Measurements from ENCODE around the gene SSX4. TPM values are rescaled to one million over a fixed set of nuclear protein-coding genes. Genes with fewer than 3 reads are reported as not detected.

SSX4 gene
- total RNA-seq, 1 experiment from 2014 or later, result 0.11 TPM

Other genes with a start within 250 kb of the SSX4 start
- not detected in 2 replicates for gene SSX5, start 186.7 kb upstream of the SSX4 start, total RNA-seq (2014; rRNA removed; shearing (Covaris generic))
- gene SSX1, start 128.1 kb upstream of the SSX4 start, total RNA-seq (2014; rRNA removed; shearing (Covaris generic)), result 1.4 TPM in 1 of 2 replicates, not detected in the other
- not detected in 2 replicates for gene SSX3, start 26.8 kb upstream of the SSX4 start, total RNA-seq (2014; rRNA removed; shearing (Covaris generic))
- gene SSX4B, start 28.4 kb downstream of the SSX4 start, total RNA-seq (2014; rRNA removed; shearing (Covaris generic)), result 0.11 TPM in 1 of 2 replicates, not detected in the other
- gene SLC38A5, start 86.7 kb downstream of the SSX4 start, total RNA-seq (2014; rRNA removed; shearing (Covaris generic)), result 0.16 TPM in 1 of 2 replicates, not detected in the other
- gene FTSJ1, start 92.7 kb downstream of the SSX4 start, total RNA-seq (2014; rRNA removed; shearing (Covaris generic)), result 67.5 and 122 TPM in 2 replicates
- gene PORCN, start 125.5 kb downstream of the SSX4 start, total RNA-seq (2014; rRNA removed; shearing (Covaris generic)), result 13.3 and 25.2 TPM in 2 replicates
- 76.1 and 101 TPM in 2 replicates for gene EBP, start 138.3 kb downstream of the SSX4 start, total RNA-seq (2014; rRNA removed; shearing (Covaris generic))
- 6.5 and 24.1 TPM in 2 replicates for gene TBC1D25, start 156.2 kb downstream of the SSX4 start, total RNA-seq (2014; rRNA removed; shearing (Covaris generic))
- gene RBM3, start 190.9 kb downstream of the SSX4 start, total RNA-seq (2014; rRNA removed; shearing (Covaris generic)), result 228 and 314 TPM in 2 replicates
- gene WDR13, start 214.0 kb downstream of the SSX4 start, total RNA-seq (2014; rRNA removed; shearing (Covaris generic)), result 64.2 and 113 TPM in 2 replicates

Data from SJSA1 (cell line).